Vagina (tissue), 2 donors: ENCODE measurements around the gene ELF4. TPM values are rescaled to one million over a fixed set of nuclear protein-coding genes. Genes with fewer than 3 reads are reported as not detected.

Source experiments
- DNase-seq, 2 donors: peaks; one replicate each; pipeline ENCODE4 v3.0.0-alpha.2; 2017; ENCODE audit errors: extremely low spot score in 2 of 2
- H3K27ac ChIP-seq: fragments of 200-600 bp; sonication (generic); one replicate; pipeline ENCODE4 v1.5.1; 2019
- H3K27me3 ChIP-seq: fragments of 200-600 bp; sonication (generic); one replicate; pipeline ENCODE4 v1.5.1; 2019
- H3K36me3 ChIP-seq, 2 donors: fragments of 200-600 bp; sonication (generic); one replicate each; pipeline ENCODE4 v1.5.1; 2017 to 2019
- H3K4me1 ChIP-seq: fragments of 200-600 bp; sonication (generic); one replicate; pipeline ENCODE4 v1.5.1; 2019
- H3K4me3 ChIP-seq, 2 donors: fragments of 200-600 bp; sonication (generic); 1 replicate in 1 of 2; 2 replicates in 1 of 2; pipeline ENCODE4 v1.5.1; 2016 to 2019
- H3K9me3 ChIP-seq: fragments of 200-600 bp; sonication (generic); one replicate; pipeline ENCODE4 v1.5.1; 2019
- POLR2A ChIP-seq, 2 donors: fragments of 450-650 bp; IDR thresholded peaks; one replicate each; pipeline ENCODE4 v1.6.1; 2017; ENCODE audit warnings: antibody characterized with exemption in 2 of 2, mild to moderate bottlenecking in 2 of 2, moderate library complexity in 2 of 2
- POLR2AphosphoS5 ChIP-seq, 2 donors: sonication (generic); formaldehyde crosslinking; IDR thresholded peaks; one replicate each; pipeline ENCODE4 v1.9.0; 2017; ENCODE audit warnings: antibody characterized with exemption in 2 of 2, mild to moderate bottlenecking in 2 of 2, low read depth in 1 of 2; ENCODE audit not compliant: insufficient read depth in 1 of 2
- intact Hi-C: fragments of 100-400 bp; cut with DNase I; formaldehyde crosslinking; loops from one replicate; pipeline ENCODE4 v1.15.1; 2023
- total RNA-seq: library from RNA; depleted of rRNA; stranded (reverse); fragments of >200 nt; gene quantifications from one replicate; pipeline ENCODE4 v1.2.3, GENCODE V29; 2016
- TF ChIP-seq, protein P1 (sequence below), 3 experiments: fragments of 450-650 bp in 2 of 3; fragments of 200-600 bp in 1 of 3; sonication (generic) in 1 of 3; IDR thresholded peaks; one replicate each; pipeline ENCODE4 v1.5.1; 2017 to 2019; ENCODE audit warnings: antibody characterized with exemption in 3 of 3, mild to moderate bottlenecking in 2 of 3, moderate library complexity in 2 of 3

ELF4 gene
- total RNA-seq, 1 donor from 2014 or later, result 14.7 TPM

- intact Hi-C loops, result no loop called here
- H3K4me3 ChIP-seq, result no peak overlapping the region
These were observed 43.2 kb downstream of the ELF4 start for GRCh38 chrX:130066975-130067615.

GRCh38 chrX:130060122-130061069, 49.9 kb downstream of the ELF4 start:
- intact Hi-C loops, result loop anchor here (1.0 kb wide), 1 partner anchor 134 kb away; no protein-coding TSS in a partner anchor
- Histone ChIP-seq H3K27me3 (no peaks in the 10 kb centered on the region), H3K4me3 (peak overlapping the region; percentile 45 to 52), H3K27ac (peak overlapping the region; percentile 58), H3K36me3 (no peaks in the 10 kb centered on the region), H3K4me1 (peaks cover 5% of the 10 kb centered on the region), H3K9me3 (no peaks in the 10 kb centered on the region)
- DNase-seq, result peak in 1 of 2 donors; percentile 88
- TF ChIP-seq, protein P1, sequence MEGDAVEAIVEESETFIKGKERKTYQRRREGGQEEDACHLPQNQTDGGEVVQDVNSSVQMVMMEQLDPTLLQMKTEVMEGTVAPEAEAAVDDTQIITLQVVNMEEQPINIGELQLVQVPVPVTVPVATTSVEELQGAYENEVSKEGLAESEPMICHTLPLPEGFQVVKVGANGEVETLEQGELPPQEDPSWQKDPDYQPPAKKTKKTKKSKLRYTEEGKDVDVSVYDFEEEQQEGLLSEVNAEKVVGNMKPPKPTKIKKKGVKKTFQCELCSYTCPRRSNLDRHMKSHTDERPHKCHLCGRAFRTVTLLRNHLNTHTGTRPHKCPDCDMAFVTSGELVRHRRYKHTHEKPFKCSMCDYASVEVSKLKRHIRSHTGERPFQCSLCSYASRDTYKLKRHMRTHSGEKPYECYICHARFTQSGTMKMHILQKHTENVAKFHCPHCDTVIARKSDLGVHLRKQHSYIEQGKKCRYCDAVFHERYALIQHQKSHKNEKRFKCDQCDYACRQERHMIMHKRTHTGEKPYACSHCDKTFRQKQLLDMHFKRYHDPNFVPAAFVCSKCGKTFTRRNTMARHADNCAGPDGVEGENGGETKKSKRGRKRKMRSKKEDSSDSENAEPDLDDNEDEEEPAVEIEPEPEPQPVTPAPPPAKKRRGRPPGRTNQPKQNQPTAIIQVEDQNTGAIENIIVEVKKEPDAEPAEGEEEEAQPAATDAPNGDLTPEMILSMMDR (IDR thresholded peaks at IDR 0.05), result peak; percentile 63 to 82 (median 79)
- TF ChIP-seq POLR2AphosphoS5 (IDR thresholded peaks at IDR 0.05; ENCODE audit: insufficient read depth in 1 of 2, low read depth in 1 of 2) (peak in 1 of 2 donors; percentile 39), POLR2A (IDR thresholded peaks at IDR 0.05) (no peak)

More at GRCh38 chrX:130066975-130067615, 43.2 kb downstream of the ELF4 start:
- no peak for DNase-seq
- TF ChIP-seq, protein P1 (IDR thresholded peaks at IDR 0.05), result no peak
- TF ChIP-seq POLR2AphosphoS5 (IDR thresholded peaks at IDR 0.05; ENCODE audit: insufficient read depth in 1 of 2, low read depth in 1 of 2) (no peak), POLR2A (IDR thresholded peaks at IDR 0.05) (no peak)
- no peak overlapping the region for H3K27ac ChIP-seq
- no peaks in the 10 kb centered on the region for H3K4me1 ChIP-seq
- H3K36me3 ChIP-seq, result peaks cover 0 to 25% of the 10 kb centered on the region in 2 donors
- no peaks in the 10 kb centered on the region for H3K27me3 ChIP-seq
- H3K9me3 ChIP-seq, result no peaks in the 10 kb centered on the region

- H3K27me3 ChIP-seq, result no peaks in the 10 kb centered on the region
- H3K36me3 ChIP-seq, result peaks cover 0 to 6% of the 10 kb centered on the region in 2 donors
- intact Hi-C loops, result loop anchor here (5.0 kb wide), 1 partner anchor 456 kb away; no protein-coding TSS in a partner anchor
- H3K27ac ChIP-seq, result no peak overlapping the region
- DNase-seq, result no peak
- H3K4me3 ChIP-seq, result no peak overlapping the region
- no peak for TF ChIP-seq POLR2A (IDR thresholded peaks at IDR 0.05)
- TF ChIP-seq POLR2AphosphoS5 (IDR thresholded peaks at IDR 0.05; ENCODE audit: insufficient read depth in 1 of 2, low read depth in 1 of 2), result no peak
- TF ChIP-seq, protein P1 (IDR thresholded peaks at IDR 0.05), result no peak
- no peaks in the 10 kb centered on the region for H3K9me3 ChIP-seq
- peaks cover 10% of the 10 kb centered on the region for H3K4me1 ChIP-seq
These were observed 51.6 kb downstream of the ELF4 start for GRCh38 chrX:130058652-130059051.

GRCh38 chrX:130057209-130057608, 53.1 kb downstream of the ELF4 start:
- H3K27ac ChIP-seq, result no peak overlapping the region
- no peak for DNase-seq
- intact Hi-C loops, result loop anchor here (5.0 kb wide), 1 partner anchor 455 kb away; no protein-coding TSS in a partner anchor
- no peaks in the 10 kb centered on the region for H3K9me3 ChIP-seq
- no peaks in the 10 kb centered on the region for H3K27me3 ChIP-seq
- peaks cover 0 to 19% of the 10 kb centered on the region in 2 donors for H3K36me3 ChIP-seq
- TF ChIP-seq POLR2A (IDR thresholded peaks at IDR 0.05), result no peak
- TF ChIP-seq, protein P1 (IDR thresholded peaks at IDR 0.05), result no peak
- no peak for TF ChIP-seq POLR2AphosphoS5 (IDR thresholded peaks at IDR 0.05; ENCODE audit: insufficient read depth in 1 of 2, low read depth in 1 of 2)
- H3K4me1 ChIP-seq, result peaks cover 10% of the 10 kb centered on the region
- no peak overlapping the region for H3K4me3 ChIP-seq
